Measurements from ENCODE around the gene RAB3C. TPM values are rescaled to one million over a fixed set of nuclear protein-coding genes. Genes with fewer than 3 reads are reported as not detected.

Gene RAB3C
- total RNA-seq, 1 experiment from 2014 or later: not detected

DNA sequence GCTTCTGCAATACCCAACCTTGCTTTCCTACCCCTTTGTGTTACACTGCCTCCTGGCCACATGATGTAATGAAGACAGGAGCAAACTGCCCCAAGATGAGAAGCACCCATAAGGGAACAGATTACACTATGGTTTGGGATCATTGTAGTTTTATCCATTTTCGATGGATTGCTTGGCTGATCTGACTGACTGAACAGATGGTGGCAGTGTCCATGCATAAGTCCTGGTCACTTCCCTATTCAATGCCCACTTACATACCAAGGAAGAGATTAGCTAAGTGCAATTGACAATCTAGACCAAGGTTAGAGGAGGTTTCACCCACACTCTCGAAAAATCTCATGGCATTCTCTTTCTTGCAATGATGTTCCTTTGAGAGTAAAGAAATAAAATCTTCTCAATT lies 319.9 kb downstream of the RAB3C start:
- ChIA-PET CTCF (interaction anchor here (0.6 to 1.4 kb wide), 7 partner anchors 10 to 1605 kb away, joined by 3 to 5 read pairs (median 4); no protein-coding TSS in a partner anchor), POLR2A (no interaction called here)
- H3K4me3 Mint-ChIP-seq (ENCODE audit: unreplicated experiment): no peak overlapping the region
- H3K4me1 Mint-ChIP-seq (ENCODE audit: insufficient read depth, unreplicated experiment): no peaks in the 10 kb centered on the region
- no TSS peak for BruUV-seq (replicated peaks)
- intact Hi-C loops (cut with micrococcal nuclease): no loop called here
- no peaks in the 10 kb centered on the region for H3K36me3 Mint-ChIP-seq (ENCODE audit: insufficient read depth, unreplicated experiment)
- DNase-seq (ENCODE audit: unreplicated experiment): no peak
- no peaks in the 10 kb centered on the region for H3K9me3 Mint-ChIP-seq (ENCODE audit: unreplicated experiment)
- no peaks in the 10 kb centered on the region for H3K27me3 Mint-ChIP-seq (ENCODE audit: insufficient read depth, unreplicated experiment)
- no peak overlapping the region for H3K27ac Mint-ChIP-seq (ENCODE audit: low read depth, unreplicated experiment)
- TF ChIP-seq, protein P1, sequence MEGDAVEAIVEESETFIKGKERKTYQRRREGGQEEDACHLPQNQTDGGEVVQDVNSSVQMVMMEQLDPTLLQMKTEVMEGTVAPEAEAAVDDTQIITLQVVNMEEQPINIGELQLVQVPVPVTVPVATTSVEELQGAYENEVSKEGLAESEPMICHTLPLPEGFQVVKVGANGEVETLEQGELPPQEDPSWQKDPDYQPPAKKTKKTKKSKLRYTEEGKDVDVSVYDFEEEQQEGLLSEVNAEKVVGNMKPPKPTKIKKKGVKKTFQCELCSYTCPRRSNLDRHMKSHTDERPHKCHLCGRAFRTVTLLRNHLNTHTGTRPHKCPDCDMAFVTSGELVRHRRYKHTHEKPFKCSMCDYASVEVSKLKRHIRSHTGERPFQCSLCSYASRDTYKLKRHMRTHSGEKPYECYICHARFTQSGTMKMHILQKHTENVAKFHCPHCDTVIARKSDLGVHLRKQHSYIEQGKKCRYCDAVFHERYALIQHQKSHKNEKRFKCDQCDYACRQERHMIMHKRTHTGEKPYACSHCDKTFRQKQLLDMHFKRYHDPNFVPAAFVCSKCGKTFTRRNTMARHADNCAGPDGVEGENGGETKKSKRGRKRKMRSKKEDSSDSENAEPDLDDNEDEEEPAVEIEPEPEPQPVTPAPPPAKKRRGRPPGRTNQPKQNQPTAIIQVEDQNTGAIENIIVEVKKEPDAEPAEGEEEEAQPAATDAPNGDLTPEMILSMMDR (IDR thresholded peaks at IDR 0.05; ENCODE audit: unreplicated experiment): no peak

DNA sequence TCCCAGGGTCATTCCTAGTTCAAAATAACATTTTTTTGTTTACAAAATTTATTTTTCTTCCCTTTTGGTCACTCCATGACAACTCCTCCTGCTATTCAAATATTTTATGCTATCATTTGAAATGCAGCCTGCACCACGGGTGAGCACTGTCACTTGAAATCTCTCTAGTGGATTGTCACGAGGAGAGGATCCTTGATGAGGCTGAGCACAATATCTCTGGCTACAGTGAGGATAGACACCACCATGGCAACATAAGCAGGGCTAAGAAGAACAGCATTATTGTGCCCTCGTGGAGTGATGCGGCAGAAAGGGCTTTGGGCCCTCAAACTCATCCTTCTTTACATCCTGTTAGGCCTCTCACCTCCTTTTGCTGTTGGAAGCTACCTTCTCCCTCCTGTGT lies 321.9 kb downstream of the RAB3C start:
- Mint-ChIP-seq H3K4me3 (ENCODE audit: unreplicated experiment) (no peak overlapping the region), H3K27ac (ENCODE audit: low read depth, unreplicated experiment) (no peak overlapping the region), H3K4me1 (ENCODE audit: insufficient read depth, unreplicated experiment) (no peaks in the 10 kb centered on the region), H3K36me3 (ENCODE audit: insufficient read depth, unreplicated experiment) (no peaks in the 10 kb centered on the region), H3K9me3 (ENCODE audit: unreplicated experiment) (no peaks in the 10 kb centered on the region), H3K27me3 (ENCODE audit: insufficient read depth, unreplicated experiment) (no peaks in the 10 kb centered on the region)
- TF ChIP-seq, protein P1 (IDR thresholded peaks at IDR 0.05; ENCODE audit: unreplicated experiment): no peak
- BruUV-seq (replicated peaks): no TSS peak
- DNase-seq (ENCODE audit: unreplicated experiment): no peak
- intact Hi-C loops (cut with micrococcal nuclease): no loop called here
- ChIA-PET POLR2A (no interaction called here), CTCF (no interaction called here)

DNA sequence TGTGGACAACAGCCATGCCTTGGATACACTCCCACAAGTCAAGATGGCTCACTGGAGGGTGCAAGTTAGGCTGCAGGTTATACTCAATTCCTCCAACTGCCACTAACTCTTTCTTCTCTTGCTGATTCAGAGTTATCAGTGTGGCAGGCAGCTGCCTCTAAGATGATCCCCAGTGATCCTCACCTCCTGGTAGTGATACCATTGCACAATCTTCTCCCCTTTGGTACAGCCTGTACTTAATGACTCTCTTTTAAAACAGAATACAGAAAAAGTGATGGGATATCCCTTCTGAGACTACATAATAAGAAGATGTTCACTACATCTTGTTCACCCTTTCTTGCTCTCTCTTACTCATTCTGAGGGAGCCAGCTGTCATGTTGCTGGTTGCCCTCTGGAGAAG lies 323.1 kb downstream of the RAB3C start:
- no peaks in the 10 kb centered on the region for H3K27me3 Mint-ChIP-seq (ENCODE audit: insufficient read depth, unreplicated experiment)
- no peak for DNase-seq (ENCODE audit: unreplicated experiment)
- no peak overlapping the region for H3K4me3 Mint-ChIP-seq (ENCODE audit: unreplicated experiment)
- intact Hi-C loops (cut with micrococcal nuclease): no loop called here
- TF ChIP-seq, protein P1 (IDR thresholded peaks at IDR 0.05; ENCODE audit: unreplicated experiment): no peak
- BruUV-seq (replicated peaks): no TSS peak
- no peaks in the 10 kb centered on the region for H3K9me3 Mint-ChIP-seq (ENCODE audit: unreplicated experiment)
- ChIA-PET CTCF (interaction anchor here (0.6 kb wide), 1 partner anchor 428 kb away, joined by 7 read pairs; no protein-coding TSS in a partner anchor), POLR2A (no interaction called here)
- no peak overlapping the region for H3K27ac Mint-ChIP-seq (ENCODE audit: low read depth, unreplicated experiment)
- no peaks in the 10 kb centered on the region for H3K36me3 Mint-ChIP-seq (ENCODE audit: insufficient read depth, unreplicated experiment)
- no peaks in the 10 kb centered on the region for H3K4me1 Mint-ChIP-seq (ENCODE audit: insufficient read depth, unreplicated experiment)

Other genes starting within 250 kb of the RAB3C start
- gene PLK2, start 123.0 kb upstream of the RAB3C start, total RNA-seq (2022): 38.3 and 55.1 TPM in 2 replicates
- not detected in 2 replicates for gene GAPT, start 91.6 kb upstream of the RAB3C start, total RNA-seq (2022)